Muscle layer of colon (tissue), 2 donors: ENCODE measurements around the gene LAMTOR2.

ENCODE experiments used
- H3K27ac ChIP-seq: one replicate; pipeline ENCODE4 v1.7.0; 2013; ENCODE audit warnings: low read depth, mild to moderate bottlenecking, low read length, moderate library complexity
- H3K27me3 ChIP-seq, 2 donors: one replicate each; pipeline ENCODE4 v1.7.0; 2013; ENCODE audit warnings: low read length in 2 of 2, mild to moderate bottlenecking in 2 of 2; ENCODE audit not compliant: insufficient read depth in 2 of 2, control insufficient read depth in 1 of 2
- H3K36me3 ChIP-seq: one replicate; pipeline ENCODE4 v1.7.0; 2013; ENCODE audit warnings: mild to moderate bottlenecking, low read length; ENCODE audit not compliant: insufficient read depth
- H3K4me1 ChIP-seq: one replicate; pipeline ENCODE4 v1.7.0; 2013; ENCODE audit warnings: mild to moderate bottlenecking, low read length; ENCODE audit not compliant: insufficient read depth
- H3K4me3 ChIP-seq, 2 donors: one replicate each; pipeline ENCODE4 v1.7.0; 2013; ENCODE audit warnings: low read length in 2 of 2, low read depth in 1 of 2, mild to moderate bottlenecking in 1 of 2, moderate library complexity in 1 of 2
- H3K9ac ChIP-seq: one replicate; pipeline ENCODE4 v1.7.0; 2013; ENCODE audit warnings: low read length
- H3K9me3 ChIP-seq: one replicate; pipeline ENCODE4 v1.7.0; 2013; ENCODE audit warnings: mild to moderate bottlenecking, low read length
- donor health status: abdominal sarcoma.
- donor health status: Adenocarcinoma of cecum.

Gene LAMTOR2

GRCh38 chr1:156102633-156103511 lies 48.3 kb downstream of the LAMTOR2 start:
- Histone ChIP-seq H3K4me3 (peak overlapping the region; percentile 12 to 36), H3K27me3 (no peaks in the 10 kb centered on the region), H3K9ac (peak overlapping the region; percentile 84), H3K4me1 (peaks cover 60% of the 10 kb centered on the region), H3K36me3 (no peaks in the 10 kb centered on the region), H3K27ac (peak overlapping the region; percentile 99), H3K9me3 (no peaks in the 10 kb centered on the region)

DNA sequence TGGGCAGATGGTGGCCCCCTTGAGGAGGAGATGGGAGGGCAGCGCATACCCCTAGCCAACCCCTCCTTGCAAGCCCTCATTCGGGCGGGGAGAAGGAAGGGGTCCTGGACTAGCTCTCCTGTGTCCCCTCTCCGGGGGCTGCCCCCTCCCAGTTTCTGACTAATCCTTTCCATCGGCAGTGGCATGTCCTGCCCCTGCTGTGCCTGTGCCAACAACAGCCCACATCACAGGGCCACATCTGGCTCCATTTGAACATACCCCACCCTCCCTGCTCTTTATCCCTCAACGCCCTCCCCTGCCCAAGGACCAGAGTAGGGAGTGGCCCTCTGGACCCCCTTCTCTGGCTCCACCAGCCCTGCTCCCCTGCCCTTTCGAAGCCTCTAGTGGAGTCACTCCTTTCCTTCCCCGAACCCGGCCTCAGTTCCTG lies 49.0 kb downstream of the LAMTOR2 start:
- Histone ChIP-seq H3K4me1 (peaks cover 60% of the 10 kb centered on the region), H3K9ac (peak overlapping the region; percentile 84), H3K27ac (peak overlapping the region; percentile 99), H3K9me3 (no peaks in the 10 kb centered on the region), H3K4me3 (peak overlapping the region; percentile 17 to 36), H3K27me3 (no peaks in the 10 kb centered on the region), H3K36me3 (no peaks in the 10 kb centered on the region)

- Histone ChIP-seq H3K27ac (peak overlapping the region; percentile 99), H3K27me3 (no peaks in the 10 kb centered on the region), H3K4me1 (peaks cover 60% of the 10 kb centered on the region), H3K9me3 (no peaks in the 10 kb centered on the region), H3K36me3 (no peaks in the 10 kb centered on the region), H3K4me3 (peak overlapping the region; percentile 17 to 36), H3K9ac (peak overlapping the region; percentile 84)
Measured at GRCh38 chr1:156104065-156104810, 49.7 kb downstream of the LAMTOR2 start.

DNA sequence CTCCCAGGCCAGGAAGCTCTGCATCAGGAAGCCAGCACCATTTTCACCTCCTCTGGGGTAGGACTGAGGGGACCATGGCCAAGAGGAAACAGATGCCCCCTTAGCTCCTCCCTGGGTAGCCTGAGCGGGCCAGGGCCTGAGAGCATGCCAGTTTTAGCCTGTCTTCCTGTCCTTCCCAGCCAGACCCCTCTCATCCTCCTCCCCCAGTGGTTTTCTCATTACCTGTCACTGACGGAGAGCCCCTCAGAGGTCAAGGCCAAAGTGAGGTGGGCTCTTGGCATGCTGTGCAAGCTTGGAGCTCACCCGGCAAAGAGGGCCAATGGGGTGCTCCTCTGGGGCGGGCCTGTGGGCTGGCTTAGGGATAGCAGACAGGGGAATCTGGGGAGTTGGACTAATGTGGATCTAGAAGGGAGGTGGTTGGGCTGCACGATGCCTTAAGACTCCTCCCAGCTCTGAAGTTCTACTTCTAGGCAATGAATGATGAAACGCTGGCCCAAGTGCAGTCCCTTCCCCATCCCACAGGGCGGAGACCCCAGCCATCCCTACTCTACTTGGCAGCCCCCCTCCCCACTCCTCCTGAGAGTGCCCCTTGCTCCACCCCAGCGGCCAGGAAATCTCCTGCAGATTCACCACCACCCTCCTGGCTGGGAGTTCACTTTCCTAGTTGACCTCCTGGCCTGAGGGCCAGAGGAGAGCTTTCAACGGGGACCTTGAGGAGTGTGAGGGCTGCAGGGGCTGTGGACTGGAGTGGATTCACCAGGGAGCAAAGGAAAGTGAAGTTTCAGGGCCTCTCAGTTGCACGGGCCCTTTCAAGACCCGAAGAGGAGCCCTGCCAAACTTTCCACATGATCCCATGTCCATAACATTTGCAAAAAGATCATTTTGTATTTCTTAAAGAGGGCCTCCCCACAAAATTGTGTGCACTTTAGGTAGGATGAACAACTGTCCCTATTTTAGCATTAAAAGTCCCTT lies 50.6 kb downstream of the LAMTOR2 start:
- Histone ChIP-seq H3K9ac (peak overlapping the region; percentile 84), H3K27me3 (no peaks in the 10 kb centered on the region), H3K27ac (peak overlapping the region; percentile 99), H3K9me3 (no peaks in the 10 kb centered on the region), H3K36me3 (no peaks in the 10 kb centered on the region), H3K4me3 (peak overlapping the region; percentile 4 to 47), H3K4me1 (peaks cover 60% of the 10 kb centered on the region)

DNA sequence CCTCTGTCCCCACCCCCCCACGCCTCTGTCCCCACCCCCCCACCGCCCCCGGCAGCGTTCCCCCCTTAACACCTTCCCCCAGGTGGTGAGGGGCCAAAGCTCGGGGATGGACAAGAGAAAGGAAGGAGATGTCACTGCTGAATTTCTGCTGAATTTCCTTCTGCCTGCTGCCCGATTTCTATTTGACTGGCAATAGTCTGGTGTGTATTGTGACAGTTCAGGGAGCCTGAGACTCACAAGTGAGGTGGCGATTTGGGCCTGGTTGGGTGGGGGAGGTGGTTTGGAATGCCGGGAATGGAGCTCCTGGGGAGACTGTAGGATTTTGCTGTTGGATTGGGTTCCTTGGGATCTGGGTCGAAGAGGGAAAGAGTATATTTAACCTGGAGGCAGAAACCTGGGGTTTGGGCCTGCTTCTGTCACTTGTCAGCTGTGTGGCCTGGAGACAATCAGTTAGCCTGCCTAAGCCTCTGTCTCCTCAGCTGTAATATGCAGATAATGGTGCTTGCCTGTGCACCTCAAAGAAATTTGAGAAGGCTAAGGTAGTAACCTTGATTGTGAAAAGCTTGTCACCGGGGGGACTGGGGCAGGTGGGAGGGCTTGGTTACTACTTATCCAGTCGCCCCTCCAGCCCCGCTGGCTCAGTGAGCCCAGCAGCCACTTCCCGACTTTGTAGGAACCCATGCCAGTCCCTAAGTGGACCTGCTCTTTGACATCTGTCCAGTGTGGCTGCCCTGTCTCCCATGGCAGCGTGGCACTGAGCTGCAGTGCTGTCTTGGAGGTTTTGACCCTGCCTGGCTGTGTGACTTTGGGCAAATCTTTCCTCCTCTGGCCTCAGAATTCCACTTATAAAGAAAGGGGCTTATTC lies 52.3 kb downstream of the LAMTOR2 start:
- H3K9me3 ChIP-seq: no peaks in the 10 kb centered on the region
- H3K27me3 ChIP-seq: no peaks in the 10 kb centered on the region
- H3K4me3 ChIP-seq: peak overlapping the region in 1 of 2 donors; percentile 27
- H3K9ac ChIP-seq: peak overlapping the region; percentile 51
- no peaks in the 10 kb centered on the region for H3K36me3 ChIP-seq
- peak overlapping the region; percentile 99 for H3K27ac ChIP-seq
- H3K4me1 ChIP-seq: peaks cover 51% of the 10 kb centered on the region

- Histone ChIP-seq H3K9ac (no peak overlapping the region), H3K36me3 (no peaks in the 10 kb centered on the region), H3K4me3 (no peak overlapping the region), H3K27me3 (no peaks in the 10 kb centered on the region), H3K4me1 (peaks cover 47% of the 10 kb centered on the region), H3K27ac (no peak overlapping the region), H3K9me3 (no peaks in the 10 kb centered on the region)
Measured at GRCh38 chr1:156108057-156108456, 53.5 kb downstream of the LAMTOR2 start.
